Endodermal cell (in vitro differentiated cells): ENCODE measurements around the gene CEP112. TPM values are rescaled to one million over a fixed set of nuclear protein-coding genes. Genes with fewer than 3 reads are reported as not detected.

ENCODE experiments used
- DNase-seq: peaks from one replicate; pipeline ENCODE4 v3.0.0-alpha.2; 2017
- H3K27ac ChIP-seq: 2 replicates; pipeline ENCODE4 v1.5.1; 2013; ENCODE audit warnings: mild to moderate bottlenecking, low read depth, low read length, moderate library complexity
- H3K27me3 ChIP-seq: 2 replicates; pipeline ENCODE4 v1.6.1; 2013; ENCODE audit warnings: mild to moderate bottlenecking, low read length, moderate library complexity; ENCODE audit not compliant: insufficient read depth, control insufficient read depth, poor library complexity, severe bottlenecking
- H3K36me3 ChIP-seq: 2 replicates; pipeline ENCODE4 v1.7.0; 2013; ENCODE audit warnings: mild to moderate bottlenecking, low read length, moderate library complexity; ENCODE audit not compliant: control insufficient read depth, insufficient read depth
- H3K4me1 ChIP-seq: one replicate; pipeline ENCODE4 v1.7.0; 2013; ENCODE audit warnings: low read length; ENCODE audit not compliant: control insufficient read depth, insufficient read depth
- H3K4me3 ChIP-seq: 2 replicates; pipeline ENCODE4 v1.5.1; 2013; ENCODE audit warnings: mild to moderate bottlenecking, low read length, moderate library complexity
- H3K9ac ChIP-seq: 2 replicates; pipeline ENCODE4 v1.6.1; 2013; ENCODE audit warnings: mild to moderate bottlenecking, low read length, moderate library complexity; ENCODE audit not compliant: poor library complexity, severe bottlenecking; ENCODE audit errors: extremely low read depth
- H3K9me3 ChIP-seq: 2 replicates; pipeline ENCODE4 v1.6.1; 2013; ENCODE audit warnings: mild to moderate bottlenecking, low read length, moderate library complexity; ENCODE audit not compliant: control insufficient read depth
- H3K27ac Mint-ChIP-seq: 2 replicates; pipeline ENCODE4 v1.8.0; 2020; ENCODE audit warnings: mixed read lengths
- H3K27me3 Mint-ChIP-seq: 2 replicates; pipeline ENCODE4 v1.8.0; 2021; ENCODE audit warnings: mild to moderate bottlenecking, mixed read lengths; ENCODE audit not compliant: insufficient read depth
- H3K36me3 Mint-ChIP-seq: 2 replicates; pipeline ENCODE4 v1.8.0; 2020; ENCODE audit warnings: low read depth, mixed read lengths
- H3K4me1 Mint-ChIP-seq: 2 replicates; pipeline ENCODE4 v1.8.0; 2020; ENCODE audit warnings: mixed read lengths
- H3K4me3 Mint-ChIP-seq: 2 replicates; pipeline ENCODE4 v1.8.0; 2020; ENCODE audit warnings: mild to moderate bottlenecking, moderate library complexity, mixed read lengths
- H3K9me3 Mint-ChIP-seq: 2 replicates; pipeline ENCODE4 v1.8.0; 2020; ENCODE audit warnings: mild to moderate bottlenecking, mixed read lengths
- CTCF ChIP-seq: fragments of 200-600 bp; sonication (generic); conservative IDR thresholded peaks from 2 replicates; pipeline ENCODE4 v1.5.0; 2021; ENCODE audit warnings: antibody characterized with exemption, mild to moderate bottlenecking
- WGBS, 2 experiments: methylation state at CpG; one replicate each; pipeline versions ENCODE4 v1.1.5 to v1.1.7; 2013; ENCODE audit warnings: missing lambda C conversion rate in 2 of 2, mixed read lengths in 1 of 2; ENCODE audit not compliant: insufficient coverage in 1 of 2, insufficient read length in 1 of 2; 5-methylcytosine and 5-hydroxymethylcytosine counted together
- total RNA-seq, 2 donors: library from RNA; stranded (reverse); fragmentation: NEBNext Ultra II Directional in 1 of 2; extraction: Animal tissue kit (Norgen Biotek cat#: 25700) in 1 of 2; gene quantifications; 2 replicates in 1 of 2; 3 replicates in 1 of 2; pipeline ENCODE4 v1.2.1, GENCODE V29; 2021

CEP112 gene
- total RNA-seq, 2 donors from 2014 or later: 15.2 to 21.4 TPM

- Histone ChIP-seq H3K4me3 (no peak overlapping the region), H3K36me3 (no peaks in the 10 kb centered on the region), H3K9me3 (no peaks in the 10 kb centered on the region), H3K9ac (no peak overlapping the region), H3K4me1 (no peaks in the 10 kb centered on the region), H3K27me3 (no peaks in the 10 kb centered on the region), H3K27ac (no peak overlapping the region)
- H3K4me3 Mint-ChIP-seq: no peak overlapping the region
- no peak overlapping the region for H3K27ac Mint-ChIP-seq
- H3K9me3 Mint-ChIP-seq: no peaks in the 10 kb centered on the region
- no peaks in the 10 kb centered on the region for H3K27me3 Mint-ChIP-seq
- no peak for DNase-seq
- peaks cover 18% of the 10 kb centered on the region for H3K4me1 Mint-ChIP-seq
- 91 to 100% methylated on average over 3 of the region's 3 CpGs for WGBS, 2 experiments
- TF ChIP-seq CTCF: no peak
- H3K36me3 Mint-ChIP-seq: peaks cover 2% of the 10 kb centered on the region
Observed at GRCh38 chr17:65634533-65634932, 557.4 kb downstream of the CEP112 start.

GRCh38 chr17:65633988-65634387 is 557.9 kb downstream of the CEP112 start:
- no peaks in the 10 kb centered on the region for H3K27me3 ChIP-seq
- no peaks in the 10 kb centered on the region for H3K36me3 ChIP-seq
- no peak overlapping the region for H3K27ac ChIP-seq
- Mint-ChIP-seq H3K9me3 (no peaks in the 10 kb centered on the region), H3K27ac (no peak overlapping the region), H3K4me3 (no peak overlapping the region), H3K27me3 (peaks cover under 1% of the 10 kb centered on the region), H3K36me3 (peaks cover 2% of the 10 kb centered on the region), H3K4me1 (peaks cover 24% of the 10 kb centered on the region)
- no peak overlapping the region for H3K9ac ChIP-seq
- no peak for DNase-seq
- H3K4me1 ChIP-seq: no peaks in the 10 kb centered on the region
- TF ChIP-seq CTCF: no peak
- H3K4me3 ChIP-seq: no peak overlapping the region
- H3K9me3 ChIP-seq: no peaks in the 10 kb centered on the region

GRCh38 chr17:65633146-65633881 is 558.6 kb downstream of the CEP112 start:
- Mint-ChIP-seq H3K27ac (no peak overlapping the region), H3K27me3 (peaks cover 7% of the 10 kb centered on the region), H3K36me3 (peaks cover 2% of the 10 kb centered on the region), H3K9me3 (no peaks in the 10 kb centered on the region), H3K4me1 (peaks cover 31% of the 10 kb centered on the region), H3K4me3 (no peak overlapping the region)
- Histone ChIP-seq H3K36me3 (no peaks in the 10 kb centered on the region), H3K4me3 (no peak overlapping the region), H3K4me1 (no peaks in the 10 kb centered on the region), H3K9me3 (no peaks in the 10 kb centered on the region), H3K27me3 (peaks cover 5% of the 10 kb centered on the region), H3K27ac (no peak overlapping the region), H3K9ac (no peak overlapping the region)
- WGBS, 2 experiments: 91 to 100% methylated on average over 5 to 8 of the region's 8 CpGs
- no peak for DNase-seq
- TF ChIP-seq CTCF: no peak
